Duodenal mucosa (tissue), 2 donors: ENCODE data around the gene RALY.

Experiments
- H3K27ac ChIP-seq: one replicate; pipeline ENCODE4 v1.7.0; 2013; ENCODE audit warnings: low read depth, low read length
- H3K27me3 ChIP-seq, 2 donors: one replicate each; pipeline ENCODE4 v1.7.0; 2013; ENCODE audit warnings: low read length in 2 of 2, control low read depth in 1 of 2; ENCODE audit not compliant: insufficient read depth in 2 of 2, control insufficient read depth in 1 of 2
- H3K36me3 ChIP-seq, 2 donors: one replicate each; pipeline ENCODE4 v1.7.0; 2013; ENCODE audit warnings: low read length in 2 of 2, control low read depth in 1 of 2; ENCODE audit not compliant: insufficient read depth in 2 of 2, control insufficient read depth in 1 of 2
- H3K4me1 ChIP-seq, 2 donors: one replicate each; pipeline ENCODE4 v1.7.0; 2013; ENCODE audit warnings: low read length in 2 of 2, control low read depth in 1 of 2; ENCODE audit not compliant: insufficient read depth in 2 of 2, control insufficient read depth in 1 of 2
- H3K4me3 ChIP-seq, 2 donors: one replicate each; pipeline ENCODE4 v1.7.0; 2013; ENCODE audit warnings: low read length in 2 of 2, low read depth in 1 of 2
- H3K9ac ChIP-seq, 2 donors: one replicate each; pipeline ENCODE4 v1.7.0; 2013; ENCODE audit warnings: low read length in 2 of 2, low read depth in 1 of 2
- H3K9me3 ChIP-seq, 2 donors: one replicate each; pipeline ENCODE4 v1.7.0; 2013; ENCODE audit warnings: low read length in 2 of 2, control low read depth in 1 of 2; ENCODE audit not compliant: control insufficient read depth in 1 of 2

The RALY gene

GRCh38 chr20:34060970-34061369 lies 67.3 kb downstream of the RALY start:
- Histone ChIP-seq H3K4me3 (no peak overlapping the region), H3K27me3 (no peaks in the 10 kb centered on the region), H3K27ac (no peak overlapping the region), H3K4me1 (no peaks in the 10 kb centered on the region), H3K9ac (no peak overlapping the region), H3K9me3 (no peaks in the 10 kb centered on the region), H3K36me3 (peaks cover 3 to 25% of the 10 kb centered on the region in 2 donors)

- Histone ChIP-seq H3K36me3 (peaks cover 3 to 25% of the 10 kb centered on the region in 2 donors), H3K27me3 (no peaks in the 10 kb centered on the region), H3K9ac (no peak overlapping the region), H3K9me3 (no peaks in the 10 kb centered on the region), H3K4me1 (no peaks in the 10 kb centered on the region), H3K4me3 (no peak overlapping the region), H3K27ac (no peak overlapping the region)
These were observed 68.0 kb downstream of the RALY start for GRCh38 chr20:34061695-34062094.

GRCh38 chr20:34062570-34063482 lies 69.1 kb downstream of the RALY start:
- H3K4me3 ChIP-seq: no peak overlapping the region
- H3K4me1 ChIP-seq: no peaks in the 10 kb centered on the region
- H3K36me3 ChIP-seq: peaks cover 3 to 25% of the 10 kb centered on the region in 2 donors
- no peak overlapping the region for H3K9ac ChIP-seq
- H3K27ac ChIP-seq: no peak overlapping the region
- H3K9me3 ChIP-seq: no peaks in the 10 kb centered on the region
- no peaks in the 10 kb centered on the region for H3K27me3 ChIP-seq

GRCh38 chr20:34064286-34064685 lies 70.6 kb downstream of the RALY start:
- H3K4me3 ChIP-seq: no peak overlapping the region
- no peaks in the 10 kb centered on the region for H3K27me3 ChIP-seq
- H3K9me3 ChIP-seq: no peaks in the 10 kb centered on the region
- peaks cover 8 to 13% of the 10 kb centered on the region in 2 donors for H3K4me1 ChIP-seq
- H3K27ac ChIP-seq: no peak overlapping the region
- H3K36me3 ChIP-seq: peaks cover 3 to 24% of the 10 kb centered on the region in 2 donors
- no peak overlapping the region for H3K9ac ChIP-seq

- no peak overlapping the region for H3K4me3 ChIP-seq
- peaks cover 3 to 23% of the 10 kb centered on the region in 2 donors for H3K36me3 ChIP-seq
- no peaks in the 10 kb centered on the region for H3K9me3 ChIP-seq
- no peak overlapping the region for H3K9ac ChIP-seq
- H3K4me1 ChIP-seq: peaks cover 13 to 19% of the 10 kb centered on the region in 2 donors
- H3K27ac ChIP-seq: no peak overlapping the region
- no peaks in the 10 kb centered on the region for H3K27me3 ChIP-seq
These were observed 71.5 kb downstream of the RALY start for GRCh38 chr20:34065260-34065659.

GRCh38 chr20:34066476-34067090 lies 72.9 kb downstream of the RALY start:
- Histone ChIP-seq H3K4me1 (peaks cover 13 to 19% of the 10 kb centered on the region in 2 donors), H3K9ac (no peak overlapping the region), H3K27ac (no peak overlapping the region), H3K36me3 (peaks cover 3 to 18% of the 10 kb centered on the region in 2 donors), H3K9me3 (no peaks in the 10 kb centered on the region), H3K4me3 (no peak overlapping the region), H3K27me3 (no peaks in the 10 kb centered on the region)

- Histone ChIP-seq H3K4me1 (peaks cover 13 to 19% of the 10 kb centered on the region in 2 donors), H3K9ac (no peak overlapping the region), H3K27me3 (no peaks in the 10 kb centered on the region), H3K27ac (no peak overlapping the region), H3K9me3 (no peaks in the 10 kb centered on the region), H3K4me3 (no peak overlapping the region), H3K36me3 (peaks cover 3 to 21% of the 10 kb centered on the region in 2 donors)
These were observed 74.3 kb downstream of the RALY start for GRCh38 chr20:34068001-34068400.

- H3K4me1 ChIP-seq: peaks cover 13 to 19% of the 10 kb centered on the region in 2 donors
- no peaks in the 10 kb centered on the region for H3K9me3 ChIP-seq
- no peak overlapping the region for H3K9ac ChIP-seq
- H3K4me3 ChIP-seq: no peak overlapping the region
- no peaks in the 10 kb centered on the region for H3K27me3 ChIP-seq
- peaks cover 11 to 31% of the 10 kb centered on the region in 2 donors for H3K36me3 ChIP-seq
- H3K27ac ChIP-seq: no peak overlapping the region
These were observed 75.8 kb downstream of the RALY start for GRCh38 chr20:34069341-34070078.

- H3K9me3 ChIP-seq: no peaks in the 10 kb centered on the region
- H3K27me3 ChIP-seq: no peaks in the 10 kb centered on the region
- H3K27ac ChIP-seq: no peak overlapping the region
- H3K4me3 ChIP-seq: no peak overlapping the region
- peaks cover 11 to 34% of the 10 kb centered on the region in 2 donors for H3K36me3 ChIP-seq
- no peak overlapping the region for H3K9ac ChIP-seq
- peaks cover 13 to 19% of the 10 kb centered on the region in 2 donors for H3K4me1 ChIP-seq
These were observed 76.3 kb downstream of the RALY start for GRCh38 chr20:34070079-34070439.

GRCh38 chr20:34070859-34071258 lies 77.1 kb downstream of the RALY start:
- H3K36me3 ChIP-seq: peaks cover 11 to 35% of the 10 kb centered on the region in 2 donors
- H3K4me3 ChIP-seq: no peak overlapping the region
- H3K9ac ChIP-seq: no peak overlapping the region
- H3K9me3 ChIP-seq: no peaks in the 10 kb centered on the region
- no peak overlapping the region for H3K27ac ChIP-seq
- H3K4me1 ChIP-seq: peaks cover 13 to 19% of the 10 kb centered on the region in 2 donors
- H3K27me3 ChIP-seq: no peaks in the 10 kb centered on the region
